Right lung (tissue), 5 donors: ENCODE data around the gene HSPA4. TPM values are rescaled to one million over a fixed set of nuclear protein-coding genes. Genes with fewer than 3 reads are reported as not detected.

ENCODE experiments used
- DNase-seq, 2 donors: peaks; one replicate each; pipeline ENCODE4 v3.0.0-alpha.2; 2013
- polyA plus RNA-seq, 5 donors: library from polyadenylated mRNA; unstranded; fragments of 120-200 nt; gene quantifications; one replicate each; pipeline versions ENCODE4 v1.2.1 to v1.2.3, GENCODE V29; 2013; ENCODE audit warnings: inconsistent platforms in 1 of 5, low replicate concordance in 1 of 5; ENCODE audit not compliant: insufficient read length in 5 of 5, insufficient read depth in 1 of 5

Gene HSPA4
- polyA plus RNA-seq, 5 donors: 75.2 to 116 (median 93.0) TPM

GRCh38 chr5:133154274-133155075 lies 102.7 kb downstream of the HSPA4 start:
- no peak for DNase-seq

GRCh38 chr5:133155326-133155969 lies 103.6 kb downstream of the HSPA4 start:
- no peak for DNase-seq

Other genes with a start within 250 kb of the HSPA4 start
- gene SOWAHA, start 238.7 kb upstream of the HSPA4 start, polyA plus RNA-seq: under 1 TPM in 1 of 5 donors, not detected in 4; 0.05 TPM
- gene SHROOM1, start 221.4 kb upstream of the HSPA4 start, polyA plus RNA-seq: 10 to 100 TPM in 1 of 5 donors, 1 to 10 TPM in 4; 6.4 to 12.1 (median 8.3) TPM
- gene GDF9, start 185.5 kb upstream of the HSPA4 start, polyA plus RNA-seq: 1 to 10 TPM in 4 of 5 donors, under 1 TPM in 1; 0.91 to 1.7 (median 1.6) TPM
- gene UQCRQ, start 185.4 kb upstream of the HSPA4 start, polyA plus RNA-seq: 100 to 1,000 TPM; 142 to 224 (median 150) TPM
- gene LEAP2, start 178.3 kb upstream of the HSPA4 start, polyA plus RNA-seq: 1 to 10 TPM; 3.2 to 4.9 (median 4.5) TPM
- gene AFF4, start 88.4 kb upstream of the HSPA4 start, polyA plus RNA-seq: 10 to 100 TPM; 39.8 to 69.9 (median 60.7) TPM
- gene ZCCHC10, start 25.5 kb upstream of the HSPA4 start, polyA plus RNA-seq: 10 to 100 TPM; 29.8 to 41.3 (median 33.5) TPM